PFSK-1 (cell line): ENCODE results near the gene SLC35D3.

ENCODE experiments used
- FOXP2 ChIP-seq: optimal IDR thresholded peaks from 2 replicates; pipeline ENCODE3; 2011; ENCODE audit warnings: borderline replicate concordance, control low read depth, inconsistent platforms; ENCODE audit not compliant: insufficient read depth; ENCODE audit errors: extremely low read length, extremely low read depth
- POLR2AphosphoS5 ChIP-seq: IDR thresholded peaks from 2 replicates; pipeline ENCODE4 v1.6.1; 2012; ENCODE audit warnings: low read depth, mild to moderate bottlenecking, control low read depth, low read length, moderate library complexity
- REST ChIP-seq, 2 experiments: IDR thresholded peaks; 2 replicates each; pipeline versions ENCODE4 v1.6.1 to v1.8.0; 2011 to 2012; ENCODE audit warnings: low read depth in 2 of 2, low read length in 2 of 2, control low read depth in 1 of 2, inconsistent platforms in 1 of 2, mild to moderate bottlenecking in 1 of 2, moderate library complexity in 1 of 2; ENCODE audit not compliant: insufficient read depth in 1 of 2
- SIN3A ChIP-seq: IDR thresholded peaks from 2 replicates; pipeline ENCODE4 v1.6.1; 2012; ENCODE audit warnings: mild to moderate bottlenecking, low read length, moderate library complexity, borderline replicate concordance; ENCODE audit not compliant: insufficient read depth
- TAF1 ChIP-seq: IDR thresholded peaks from 2 replicates; pipeline ENCODE4 v1.6.1; 2012; ENCODE audit warnings: low read length, control low read depth, borderline replicate concordance; ENCODE audit not compliant: insufficient read depth

The SLC35D3 gene

GRCh38 chr6:136968837-136969236 is 46.7 kb downstream of the SLC35D3 start:
- TF ChIP-seq FOXP2 (no peak), SIN3A (no peak), REST (IDR thresholded peaks at IDR 0.05; ENCODE audit: insufficient read depth in 1 of 2, low read depth in 2 of 2, low read length in 2 of 2) (no peak), TAF1 (no peak), POLR2AphosphoS5 (no peak)

- TF ChIP-seq REST (IDR thresholded peaks at IDR 0.05; ENCODE audit: insufficient read depth in 1 of 2, low read depth in 2 of 2, low read length in 2 of 2): no peak
- no peak for TF ChIP-seq SIN3A
- TF ChIP-seq FOXP2: no peak
- TF ChIP-seq POLR2AphosphoS5: no peak
- no peak for TF ChIP-seq TAF1
Observed at GRCh38 chr6:136969433-136969832, 47.3 kb downstream of the SLC35D3 start.

GRCh38 chr6:136969930-136970329 is 47.8 kb downstream of the SLC35D3 start:
- TF ChIP-seq TAF1: no peak
- no peak for TF ChIP-seq POLR2AphosphoS5

GRCh38 chr6:136971609-136972008 is 49.5 kb downstream of the SLC35D3 start:
- TF ChIP-seq SIN3A (no peak), POLR2AphosphoS5 (no peak), REST (IDR thresholded peaks at IDR 0.05; ENCODE audit: insufficient read depth in 1 of 2, low read depth in 2 of 2, low read length in 2 of 2) (no peak), FOXP2 (no peak)
